C4-2B (cell line): ENCODE results near the gene CCL1.

Experiments
- CTCF ChIP-seq: fragments of 450-650 bp; conservative IDR thresholded peaks from 2 replicates; pipeline ENCODE4 v1.5.1; 2017; ENCODE audit warnings: mild to moderate bottlenecking
- ZFX ChIP-seq: fragments of 450-650 bp; IDR thresholded peaks from 2 replicates; pipeline ENCODE4 v1.6.1; 2017

DNA sequence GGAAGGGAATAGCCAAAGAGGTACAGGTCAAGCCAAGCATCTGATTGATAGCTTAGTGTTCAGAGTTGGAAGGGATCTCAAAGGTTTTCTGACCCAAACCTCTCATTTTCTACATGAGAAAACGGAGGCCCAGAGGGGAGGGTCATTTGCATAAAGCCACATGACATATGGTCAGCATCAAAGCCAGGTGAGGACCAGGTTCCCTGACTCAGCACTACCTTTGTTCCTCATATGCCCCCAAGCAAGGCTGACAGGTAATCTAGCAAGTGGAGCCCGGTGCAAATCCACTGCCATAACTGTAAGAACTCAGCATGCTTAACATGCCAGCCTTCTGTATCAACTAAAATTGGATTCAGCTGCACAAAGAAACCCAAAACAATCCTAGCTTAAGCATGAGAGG is 28.2 kb upstream of the CCL1 start:
- TF ChIP-seq CTCF (no peak), ZFX (no peak)
